GM12801 (cell line): Measurements from ENCODE around the gene RARA.

Experiments used
- CTCF ChIP-seq: IDR thresholded peaks from one replicate; pipeline ENCODE4 v1.5.1; 2011; ENCODE audit warnings: control low read depth; ENCODE audit not compliant: insufficient read length; ENCODE audit errors: extremely low read depth

The RARA gene

GRCh38 chr17:40340880-40341807 lies 32.2 kb downstream of the RARA start:
- no peak for TF ChIP-seq CTCF

DNA sequence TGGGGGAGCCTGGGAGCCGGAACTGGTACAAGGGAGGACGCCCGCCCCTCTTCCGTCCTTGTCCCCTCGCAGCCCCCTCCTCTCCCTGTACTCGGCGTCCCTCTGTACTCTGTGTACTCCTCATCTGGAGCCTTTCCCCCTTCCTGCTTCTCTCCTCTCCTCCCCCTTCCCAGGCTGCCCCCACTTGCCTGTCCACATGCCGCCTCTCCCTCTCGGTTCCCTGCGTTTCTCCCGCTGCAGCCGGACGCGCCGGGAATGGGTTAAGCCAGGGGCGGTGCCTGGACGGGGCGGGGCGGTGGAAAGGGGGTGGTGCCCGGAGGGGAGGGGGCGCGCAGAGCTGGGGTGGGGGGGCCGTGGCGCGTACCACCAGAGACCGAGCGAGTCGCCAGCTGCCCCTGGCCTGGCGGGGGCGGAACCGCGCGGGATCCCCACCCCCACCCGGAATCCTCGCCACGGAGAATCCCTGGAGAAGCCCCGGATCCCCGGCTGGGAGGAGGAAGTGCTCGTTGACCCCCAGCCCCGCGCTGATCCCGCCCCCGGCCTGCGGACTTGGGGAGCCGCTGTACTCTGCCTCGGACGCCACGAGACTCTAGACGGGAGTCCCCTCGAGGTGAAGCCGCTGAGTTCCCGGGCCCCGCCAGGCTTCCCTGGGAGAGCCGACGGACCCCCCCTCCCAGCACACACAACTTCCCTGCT lies 33.0 kb downstream of the RARA start:
- TF ChIP-seq CTCF = no peak

GRCh38 chr17:40342504-40343218 lies 33.7 kb downstream of the RARA start:
- no peak for TF ChIP-seq CTCF

- TF ChIP-seq CTCF = no peak
These were observed 34.5 kb downstream of the RARA start for GRCh38 chr17:40343219-40344119.

GRCh38 chr17:40344421-40345160 lies 35.6 kb downstream of the RARA start:
- no peak for TF ChIP-seq CTCF

DNA sequence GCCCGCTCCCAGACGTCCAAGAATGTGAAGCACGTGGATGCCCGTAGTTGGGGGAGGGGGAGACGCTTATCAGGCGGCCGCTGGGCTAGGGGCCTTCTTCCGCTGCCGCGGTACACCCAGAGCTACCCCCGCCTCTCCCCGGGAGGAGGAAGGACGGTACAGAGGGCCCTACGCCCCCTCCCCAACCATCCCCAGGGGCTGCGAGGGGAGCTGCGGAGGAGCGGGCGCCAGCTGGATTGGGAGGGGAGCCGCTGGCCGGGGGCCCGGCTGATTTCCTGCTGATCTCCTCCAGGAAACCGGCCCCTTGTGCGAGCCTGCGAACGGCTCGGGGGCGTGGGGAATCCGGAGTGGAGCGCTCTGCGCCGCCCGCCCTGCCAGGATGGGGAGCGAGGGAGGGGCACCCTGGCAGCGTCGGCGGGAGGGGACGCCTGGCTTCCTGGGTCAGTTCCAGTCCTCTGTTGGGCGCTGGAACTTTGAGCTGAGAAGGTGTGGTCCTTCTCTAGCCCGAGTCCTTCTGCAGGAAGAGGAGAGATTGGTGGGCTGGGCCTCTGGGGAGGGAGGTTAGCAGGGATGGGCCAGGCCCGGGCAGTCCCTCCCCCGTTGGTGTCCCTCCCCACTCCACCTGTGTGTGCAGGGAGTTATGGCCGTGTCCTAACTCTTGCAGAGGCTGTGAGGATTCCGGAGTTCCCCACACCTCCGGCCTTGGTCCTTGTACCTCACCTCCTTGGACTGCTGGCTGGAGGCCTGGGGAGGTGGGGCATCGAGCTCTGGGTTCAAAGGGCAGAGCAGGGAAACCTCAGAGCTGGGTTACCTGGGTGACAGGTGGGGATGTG lies 36.4 kb downstream of the RARA start:
- no peak for TF ChIP-seq CTCF
